ENCODE data around the gene GFPT2.

Gene GFPT2

DNA sequence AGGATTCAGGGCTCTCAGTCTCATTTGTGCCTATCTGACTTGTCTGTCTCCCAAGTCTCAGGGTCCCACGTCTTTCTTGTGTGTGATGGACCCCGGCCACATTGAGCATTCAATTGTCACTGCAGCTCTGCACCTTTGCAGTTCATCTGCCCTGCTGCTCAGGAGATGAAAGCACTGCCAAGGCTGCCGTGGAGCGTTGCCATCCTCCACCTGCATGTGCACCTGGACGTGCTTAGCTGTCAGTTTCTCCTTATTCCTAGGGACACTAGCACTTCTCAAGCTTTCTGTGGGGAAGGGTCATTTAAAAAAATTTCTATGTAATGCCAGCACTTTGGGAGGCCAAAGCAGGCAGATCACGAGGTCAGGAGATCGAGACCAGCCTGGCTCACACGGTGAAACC lies 22.8 kb upstream of the GFPT2 start:
- Histone ChIP-seq H3K36me3 (ENCODE audit: low read depth) (no peaks in the 10 kb centered on the region), H3K27ac (ENCODE audit: poor library complexity, severe bottlenecking) (no peak overlapping the region), H3K4me3 (ENCODE audit: severe bottlenecking) (no peak overlapping the region), H3K4me1 (ENCODE audit: insufficient read depth, poor library complexity, severe bottlenecking) (no peaks in the 10 kb centered on the region), H3K27me3 (ENCODE audit: insufficient read depth, poor library complexity, severe bottlenecking) (no peaks in the 10 kb centered on the region), H3K9me3 (ENCODE audit: severe bottlenecking) (no peaks in the 10 kb centered on the region)
- ATAC-seq (ENCODE audit: low read depth) = no peak
- TF ChIP-seq, protein P1, sequence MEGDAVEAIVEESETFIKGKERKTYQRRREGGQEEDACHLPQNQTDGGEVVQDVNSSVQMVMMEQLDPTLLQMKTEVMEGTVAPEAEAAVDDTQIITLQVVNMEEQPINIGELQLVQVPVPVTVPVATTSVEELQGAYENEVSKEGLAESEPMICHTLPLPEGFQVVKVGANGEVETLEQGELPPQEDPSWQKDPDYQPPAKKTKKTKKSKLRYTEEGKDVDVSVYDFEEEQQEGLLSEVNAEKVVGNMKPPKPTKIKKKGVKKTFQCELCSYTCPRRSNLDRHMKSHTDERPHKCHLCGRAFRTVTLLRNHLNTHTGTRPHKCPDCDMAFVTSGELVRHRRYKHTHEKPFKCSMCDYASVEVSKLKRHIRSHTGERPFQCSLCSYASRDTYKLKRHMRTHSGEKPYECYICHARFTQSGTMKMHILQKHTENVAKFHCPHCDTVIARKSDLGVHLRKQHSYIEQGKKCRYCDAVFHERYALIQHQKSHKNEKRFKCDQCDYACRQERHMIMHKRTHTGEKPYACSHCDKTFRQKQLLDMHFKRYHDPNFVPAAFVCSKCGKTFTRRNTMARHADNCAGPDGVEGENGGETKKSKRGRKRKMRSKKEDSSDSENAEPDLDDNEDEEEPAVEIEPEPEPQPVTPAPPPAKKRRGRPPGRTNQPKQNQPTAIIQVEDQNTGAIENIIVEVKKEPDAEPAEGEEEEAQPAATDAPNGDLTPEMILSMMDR (IDR thresholded peaks at IDR 0.05; ENCODE audit: poor library complexity, severe bottlenecking) = no peak
- no peak for DNase-seq (ENCODE audit: low spot score)

DNA sequence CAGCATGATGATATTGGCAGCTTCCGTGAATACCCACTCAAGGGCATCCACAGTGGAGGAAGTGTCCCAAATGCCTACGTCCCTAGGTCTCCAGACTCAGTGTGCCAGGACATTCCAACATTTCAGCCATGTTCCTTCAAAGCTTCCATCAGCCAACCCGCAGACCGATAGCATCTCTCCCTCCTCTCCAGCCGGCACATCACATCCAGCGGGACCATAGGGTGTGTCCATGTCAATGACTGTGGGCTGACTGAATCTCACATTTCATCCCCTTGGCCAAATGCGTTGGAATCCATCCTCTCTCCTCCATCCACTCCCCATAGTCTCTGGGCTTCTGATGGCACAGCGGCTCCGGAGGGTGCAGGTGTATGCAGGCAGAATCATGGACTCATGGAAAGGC lies 22.2 kb upstream of the GFPT2 start:
- H3K36me3 ChIP-seq (ENCODE audit: low read depth) = no peaks in the 10 kb centered on the region
- ATAC-seq (ENCODE audit: low read depth) (no peak), DNase-seq (ENCODE audit: low spot score) (no peak)
- H3K27ac ChIP-seq (ENCODE audit: poor library complexity, severe bottlenecking) = no peak overlapping the region
- H3K9me3 ChIP-seq (ENCODE audit: severe bottlenecking) = no peaks in the 10 kb centered on the region
- no peak overlapping the region for H3K4me3 ChIP-seq (ENCODE audit: severe bottlenecking)
- H3K4me1 ChIP-seq (ENCODE audit: insufficient read depth, poor library complexity, severe bottlenecking) = no peaks in the 10 kb centered on the region
- TF ChIP-seq, protein P1 (IDR thresholded peaks at IDR 0.05; ENCODE audit: poor library complexity, severe bottlenecking) = no peak
- no peaks in the 10 kb centered on the region for H3K27me3 ChIP-seq (ENCODE audit: insufficient read depth, poor library complexity, severe bottlenecking)

DNA sequence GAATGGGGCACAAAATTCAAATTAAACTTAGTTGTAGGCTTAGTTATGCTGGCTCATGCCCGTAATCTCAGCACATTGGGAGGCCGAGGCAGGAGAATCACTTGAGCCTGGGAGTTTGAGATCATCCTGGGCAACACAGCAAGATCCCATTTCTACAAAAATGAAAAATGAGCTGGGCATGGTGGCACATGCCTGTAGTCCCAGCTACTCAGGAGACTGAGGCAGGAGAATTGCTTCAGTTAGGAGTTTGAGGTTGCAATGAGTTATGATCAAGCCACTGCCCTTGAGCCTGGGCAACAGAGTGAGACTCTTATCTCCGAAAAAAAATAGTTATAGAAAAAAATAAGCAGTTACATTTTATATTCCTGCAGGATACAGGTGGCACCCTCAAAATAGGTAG lies 20.7 kb upstream of the GFPT2 start:
- Histone ChIP-seq H3K27me3 (ENCODE audit: insufficient read depth, poor library complexity, severe bottlenecking) (no peaks in the 10 kb centered on the region), H3K27ac (ENCODE audit: poor library complexity, severe bottlenecking) (no peak overlapping the region), H3K9me3 (ENCODE audit: severe bottlenecking) (no peaks in the 10 kb centered on the region), H3K4me1 (ENCODE audit: insufficient read depth, poor library complexity, severe bottlenecking) (no peaks in the 10 kb centered on the region), H3K4me3 (ENCODE audit: severe bottlenecking) (no peak overlapping the region), H3K36me3 (ENCODE audit: low read depth) (no peaks in the 10 kb centered on the region)
- TF ChIP-seq, protein P1 (IDR thresholded peaks at IDR 0.05; ENCODE audit: poor library complexity, severe bottlenecking) = no peak
- DNase-seq (ENCODE audit: low spot score) (no peak), ATAC-seq (ENCODE audit: low read depth) (no peak)

DNA sequence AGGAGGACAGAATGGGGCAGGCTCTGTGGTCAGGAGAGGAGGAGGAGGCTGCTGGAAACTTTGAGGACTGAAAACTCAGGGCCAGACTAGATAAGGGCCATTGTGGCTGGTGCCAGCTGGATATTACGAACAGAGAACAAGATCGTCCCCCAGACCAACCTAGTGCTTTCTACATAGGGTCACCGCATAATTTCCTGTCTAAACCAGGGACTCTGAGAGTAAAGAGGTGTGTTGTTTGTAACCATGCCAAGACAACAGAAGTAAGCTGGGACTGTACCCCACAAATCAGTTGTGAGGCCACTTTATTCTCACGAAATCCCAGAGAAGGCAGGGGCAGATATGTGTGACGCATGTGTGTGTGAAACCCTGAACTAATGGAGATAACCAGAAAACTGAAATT lies 20.3 kb upstream of the GFPT2 start:
- Histone ChIP-seq H3K36me3 (ENCODE audit: low read depth) (no peaks in the 10 kb centered on the region), H3K4me1 (ENCODE audit: insufficient read depth, poor library complexity, severe bottlenecking) (no peaks in the 10 kb centered on the region), H3K27ac (ENCODE audit: poor library complexity, severe bottlenecking) (no peak overlapping the region), H3K4me3 (ENCODE audit: severe bottlenecking) (no peak overlapping the region), H3K9me3 (ENCODE audit: severe bottlenecking) (no peaks in the 10 kb centered on the region), H3K27me3 (ENCODE audit: insufficient read depth, poor library complexity, severe bottlenecking) (no peaks in the 10 kb centered on the region)
- DNase-seq (ENCODE audit: low spot score) (no peak), ATAC-seq (ENCODE audit: low read depth) (no peak)
- TF ChIP-seq, protein P1 (IDR thresholded peaks at IDR 0.05; ENCODE audit: poor library complexity, severe bottlenecking) = no peak

DNA sequence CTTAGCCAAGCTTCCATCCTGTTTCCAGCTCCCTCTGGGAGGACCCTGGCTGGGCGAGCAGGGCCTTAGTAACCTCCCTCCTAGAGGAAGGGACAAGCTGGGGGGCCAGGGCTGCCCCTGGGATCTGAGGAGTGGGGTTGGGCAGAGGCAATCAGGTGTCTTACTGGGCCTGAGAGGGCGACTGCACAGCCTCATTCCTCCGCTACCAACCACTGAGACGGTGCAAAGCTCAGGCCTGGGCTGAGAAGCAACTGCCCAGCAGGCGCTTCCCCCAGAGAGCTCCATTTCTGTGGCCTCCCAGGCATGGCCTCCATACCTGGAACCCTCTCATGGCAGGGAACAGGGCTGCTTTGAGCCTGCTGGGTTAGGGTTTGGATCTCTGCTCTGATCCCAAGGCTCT lies 18.8 kb upstream of the GFPT2 start:
- Histone ChIP-seq H3K9me3 (ENCODE audit: severe bottlenecking) (no peaks in the 10 kb centered on the region), H3K4me3 (ENCODE audit: severe bottlenecking) (no peak overlapping the region), H3K4me1 (ENCODE audit: insufficient read depth, poor library complexity, severe bottlenecking) (no peaks in the 10 kb centered on the region), H3K27me3 (ENCODE audit: insufficient read depth, poor library complexity, severe bottlenecking) (no peaks in the 10 kb centered on the region), H3K36me3 (ENCODE audit: low read depth) (no peaks in the 10 kb centered on the region), H3K27ac (ENCODE audit: poor library complexity, severe bottlenecking) (no peak overlapping the region)
- TF ChIP-seq, protein P1 (IDR thresholded peaks at IDR 0.05; ENCODE audit: poor library complexity, severe bottlenecking) = no peak
- DNase-seq (ENCODE audit: low spot score) (no peak), ATAC-seq (ENCODE audit: low read depth) (no peak)
